Activated B cell treated with CpG ODN at 0.5 μM for 24 hours (primary cell): ENCODE data around the gene HERC4. TPM values are rescaled to one million over a fixed set of nuclear protein-coding genes. Genes with fewer than 3 reads are reported as not detected.

Experiments
- ATAC-seq: fragments of 200-7000 bp; cut with Tn5 transposase; one replicate; pipeline ENCODE4 v1.10.0; 2021; ENCODE audit warnings: low read depth, mild to moderate bottlenecking, moderate library complexity
- CTCF ChIA-PET: fragments of 350-600 bp; sonication (Branson Sonifier 250); formaldehyde crosslinking; loops from one replicate; lab custom pipeline; 2021; ENCODE audit warnings: antibody characterized with exemption; lab: Charles Lee
- POLR2A ChIA-PET: fragments of 350-600 bp; sonication (Branson Sonifier 250); formaldehyde crosslinking; loops from one replicate; lab custom pipeline; 2021; ENCODE audit warnings: antibody characterized with exemption; lab: Charles Lee
- DNase-seq: peaks from one replicate; pipeline ENCODE4 v3.0.0; 2022
- H3K27ac Mint-ChIP-seq: one replicate; pipeline ENCODE4 v1.8.0; 2020; ENCODE audit warnings: mixed read lengths
- H3K27me3 Mint-ChIP-seq: one replicate; pipeline ENCODE4 v1.8.0; 2021; ENCODE audit warnings: mixed read lengths
- H3K36me3 Mint-ChIP-seq: one replicate; pipeline ENCODE4 v1.8.0; 2021; ENCODE audit warnings: low read depth, mixed read lengths
- H3K4me1 Mint-ChIP-seq: one replicate; pipeline ENCODE4 v1.8.0; 2021; ENCODE audit warnings: mixed read lengths
- H3K4me3 Mint-ChIP-seq: one replicate; pipeline ENCODE4 v1.8.0; 2020; ENCODE audit warnings: mild to moderate bottlenecking, mixed read lengths
- H3K9me3 Mint-ChIP-seq: one replicate; pipeline ENCODE4 v1.8.0; 2020; ENCODE audit warnings: mixed read lengths
- CTCF ChIP-seq: fragments of 200-600 bp; IDR thresholded peaks from one replicate; pipeline ENCODE4 v1.8.0; 2022; ENCODE audit warnings: antibody characterized with exemption, mild to moderate bottlenecking
- intact Hi-C: fragments of 100-400 bp; cut with micrococcal nuclease; formaldehyde crosslinking; loops from one replicate; pipeline ENCODE4 v1.15.1; 2024
- total RNA-seq: library from RNA; stranded (reverse); gene quantifications from 2 replicates; pipeline ENCODE4 v1.2.3, GENCODE V29; 2022

The HERC4 gene
- total RNA-seq, 1 donor from 2014 or later: 84.2 TPM

GRCh38 chr10:68118657-68119056 is 43.6 kb upstream of the HERC4 start:
- ATAC-seq: no peak
- no peak for DNase-seq
- ChIA-PET POLR2A (no interaction called here), CTCF (no interaction called here)
- Mint-ChIP-seq H3K27me3 (peaks cover 2% of the 10 kb centered on the region), H3K4me1 (no peaks in the 10 kb centered on the region), H3K27ac (no peak overlapping the region), H3K9me3 (no peaks in the 10 kb centered on the region), H3K4me3 (no peak overlapping the region), H3K36me3 (no peaks in the 10 kb centered on the region)
- intact Hi-C loops: no loop called here
- TF ChIP-seq CTCF: no peak

GRCh38 chr10:68112837-68113236 is 37.8 kb upstream of the HERC4 start:
- Mint-ChIP-seq H3K27me3 (peaks cover 6% of the 10 kb centered on the region), H3K27ac (no peak overlapping the region), H3K4me1 (no peaks in the 10 kb centered on the region), H3K4me3 (no peak overlapping the region), H3K36me3 (no peaks in the 10 kb centered on the region), H3K9me3 (no peaks in the 10 kb centered on the region)
- ChIA-PET POLR2A (no interaction called here), CTCF (no interaction called here)
- no peak for ATAC-seq
- no peak for TF ChIP-seq CTCF
- intact Hi-C loops: no loop called here
- no peak for DNase-seq

GRCh38 chr10:68111584-68111983 is 36.5 kb upstream of the HERC4 start:
- Mint-ChIP-seq H3K36me3 (no peaks in the 10 kb centered on the region), H3K4me1 (no peaks in the 10 kb centered on the region), H3K27me3 (peaks cover 6% of the 10 kb centered on the region), H3K4me3 (no peak overlapping the region), H3K9me3 (no peaks in the 10 kb centered on the region), H3K27ac (no peak overlapping the region)
- CTCF ChIA-PET: no interaction called here
- intact Hi-C loops: no loop called here
- ATAC-seq (no peak), DNase-seq (no peak)
- POLR2A ChIA-PET: no interaction called here
- no peak for TF ChIP-seq CTCF

GRCh38 chr10:68110027-68110426 is 34.9 kb upstream of the HERC4 start:
- intact Hi-C loops: no loop called here
- peaks cover 6% of the 10 kb centered on the region for H3K27me3 Mint-ChIP-seq
- ChIA-PET POLR2A (no interaction called here), CTCF (no interaction called here)
- no peaks in the 10 kb centered on the region for H3K9me3 Mint-ChIP-seq
- H3K4me1 Mint-ChIP-seq: no peaks in the 10 kb centered on the region
- no peak for ATAC-seq
- H3K36me3 Mint-ChIP-seq: no peaks in the 10 kb centered on the region
- DNase-seq: no peak
- H3K27ac Mint-ChIP-seq: no peak overlapping the region
- H3K4me3 Mint-ChIP-seq: no peak overlapping the region
- no peak for TF ChIP-seq CTCF

GRCh38 chr10:68109331-68109730 is 34.2 kb upstream of the HERC4 start, which contains the start of gene MYPN:
MYPN (plus strand) TSS chr10:68109488; CDS start chr10:68121439, 11,951 bp downstream.
- H3K36me3 Mint-ChIP-seq: no peaks in the 10 kb centered on the region
- H3K4me1 Mint-ChIP-seq: no peaks in the 10 kb centered on the region
- ATAC-seq: no peak
- peaks cover 6% of the 10 kb centered on the region for H3K27me3 Mint-ChIP-seq
- CTCF ChIA-PET: no interaction called here
- POLR2A ChIA-PET: no interaction called here
- no peak for DNase-seq
- no peak within 1 kb of the TSS for H3K4me3 Mint-ChIP-seq
- no peak within 1 kb of the TSS for H3K27ac Mint-ChIP-seq
- intact Hi-C loops: no loop called here
- H3K9me3 Mint-ChIP-seq: no peaks in the 10 kb centered on the region
- TF ChIP-seq CTCF: no peak
